Right kidney (tissue), 1 donor: ENCODE data around the gene LRRC58.

Experiments
- DNase-seq: peaks from one replicate; pipeline ENCODE4 v3.0.0-alpha.2; 2016

Gene LRRC58

DNA sequence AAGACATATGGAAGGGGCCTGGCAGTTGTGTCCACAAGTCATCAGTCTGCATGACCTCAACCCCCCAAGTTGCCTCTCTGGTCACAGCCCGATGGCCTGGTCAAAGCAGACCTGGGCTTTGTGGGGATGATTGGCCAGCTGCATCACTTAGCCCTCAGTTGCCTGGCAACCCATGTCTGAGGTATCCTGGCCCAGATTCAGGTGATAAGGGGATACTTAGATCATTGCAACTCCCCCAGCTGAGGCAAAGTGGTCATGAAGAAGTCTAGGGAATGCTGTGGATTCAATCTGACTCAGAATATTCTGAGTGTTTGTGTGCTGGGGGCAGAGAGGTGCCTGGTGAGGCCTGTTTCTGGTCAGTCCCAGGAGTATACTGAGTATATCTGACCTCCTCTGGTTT is 69.1 kb downstream of the LRRC58 start:
- DNase-seq = no peak

DNA sequence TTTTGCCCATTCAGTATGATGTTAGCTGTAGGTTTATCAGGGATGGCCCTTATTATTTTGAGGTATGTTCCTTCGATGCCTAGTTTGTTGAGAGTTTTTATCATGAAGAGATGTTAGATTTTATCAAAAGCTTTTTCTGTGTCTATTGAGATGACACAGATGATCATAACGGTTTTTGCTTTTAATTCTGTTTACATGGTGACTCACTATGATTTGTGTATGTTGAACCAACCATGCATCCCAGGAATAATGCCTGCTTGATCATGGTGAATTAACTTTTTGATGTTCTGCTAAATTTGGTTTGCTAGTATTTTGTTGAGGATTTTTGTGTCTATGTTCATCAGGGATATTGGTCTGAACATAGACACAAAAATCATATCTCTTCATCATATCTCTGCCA is 72.4 kb downstream of the LRRC58 start:
- no peak for DNase-seq

GRCh38 chr3:120275618-120276017 is 73.5 kb downstream of the LRRC58 start:
- no peak for DNase-seq

DNA sequence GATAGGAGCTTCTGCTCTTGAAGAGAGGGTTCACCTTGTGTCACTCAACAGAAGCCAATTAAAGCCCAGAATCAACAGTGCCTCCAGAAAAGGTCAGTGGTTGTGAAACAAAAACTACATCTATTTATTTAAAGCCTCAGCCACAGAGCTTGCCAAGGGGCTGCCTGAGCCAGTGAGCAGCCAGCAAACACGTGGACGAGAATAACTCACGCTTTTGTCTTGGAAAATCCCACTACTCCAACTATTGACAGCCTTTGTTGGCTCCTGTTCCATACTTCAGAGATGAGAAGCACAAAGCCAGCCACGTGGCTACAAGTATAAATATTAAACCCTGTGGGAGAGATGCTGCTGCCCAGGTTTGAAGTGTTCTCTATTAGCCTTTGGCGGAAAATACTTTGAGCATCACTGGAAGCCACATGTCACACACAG is 74.4 kb downstream of the LRRC58 start:
- no peak for DNase-seq
